H9 (cell line): Measurements from ENCODE around the gene RPS14. TPM values are rescaled to one million over a fixed set of nuclear protein-coding genes. Genes with fewer than 3 reads are reported as not detected.

Source experiments
- DNase-seq: peaks from one replicate; pipeline ENCODE4 v3.0.0-alpha.2; 2017
- H2AFZ ChIP-seq: one replicate; pipeline ENCODE4 v1.6.1; 2013; ENCODE audit warnings: mild to moderate bottlenecking, low read length, control low read depth, moderate library complexity
- H2AK5ac ChIP-seq: 2 replicates; pipeline ENCODE4 v1.6.1; 2013; ENCODE audit warnings: low read length, control low read depth, mixed read lengths; ENCODE audit not compliant: insufficient read length
- H2BK120ac ChIP-seq: one replicate; pipeline ENCODE4 v1.6.1; 2013; ENCODE audit warnings: low read depth, mild to moderate bottlenecking, low read length, control low read depth, inconsistent platforms; ENCODE audit not compliant: poor library complexity, severe bottlenecking
- H2BK12ac ChIP-seq: 2 replicates; pipeline ENCODE4 v1.6.1; 2013; ENCODE audit warnings: low read length, control low read depth, mixed read lengths, low read depth; ENCODE audit not compliant: insufficient read length
- H2BK15ac ChIP-seq: 2 replicates; pipeline ENCODE4 v1.6.1; 2013; ENCODE audit warnings: low read depth, low read length, control low read depth
- H2BK20ac ChIP-seq: one replicate; pipeline ENCODE4 v1.6.1; 2013; ENCODE audit warnings: low read depth, mild to moderate bottlenecking, low read length, control low read depth, inconsistent platforms; ENCODE audit not compliant: poor library complexity, severe bottlenecking
- H2BK5ac ChIP-seq: 2 replicates; pipeline ENCODE4 v1.6.1; 2013; ENCODE audit warnings: low read length, control low read depth, mixed read lengths; ENCODE audit not compliant: insufficient read length
- H3K14ac ChIP-seq: 2 replicates; pipeline ENCODE4 v1.6.1; 2013; ENCODE audit warnings: low read length, control low read depth; ENCODE audit not compliant: insufficient read depth
- H3K18ac ChIP-seq: 2 replicates; pipeline ENCODE4 v1.6.1; 2013; ENCODE audit warnings: low read depth, mild to moderate bottlenecking, mixed read lengths, low read length, control low read depth; ENCODE audit not compliant: insufficient read length
- H3K23ac ChIP-seq: 2 replicates; pipeline ENCODE4 v1.6.1; 2013; ENCODE audit warnings: low read length, control low read depth, mixed read lengths, low read depth; ENCODE audit not compliant: insufficient read length
- H3K23me2 ChIP-seq: 2 replicates; pipeline ENCODE4 v1.6.1; 2013; ENCODE audit warnings: low read depth, mild to moderate bottlenecking, mixed read lengths, low read length, control low read depth; ENCODE audit not compliant: insufficient read length, poor library complexity, severe bottlenecking
- H3K27ac ChIP-seq: 2 replicates; pipeline ENCODE4 v1.5.1; 2013; ENCODE audit warnings: low read length, control low read depth, mixed read lengths, low read depth; ENCODE audit not compliant: insufficient read length
- H3K27me3 ChIP-seq: 2 replicates; pipeline ENCODE4 v1.6.1; 2013; ENCODE audit warnings: low read length, control low read depth, inconsistent platforms; ENCODE audit not compliant: insufficient read depth
- H3K4ac ChIP-seq: 2 replicates; pipeline ENCODE4 v1.6.1; 2013; ENCODE audit warnings: low read depth, mild to moderate bottlenecking, control low read depth, inconsistent platforms, low read length, moderate library complexity
- H3K4me1 ChIP-seq: 2 replicates; pipeline ENCODE4 v1.6.1; 2013; ENCODE audit warnings: low read length, control low read depth, inconsistent platforms; ENCODE audit not compliant: insufficient read depth
- H3K4me2 ChIP-seq: 2 replicates; pipeline ENCODE4 v1.6.1; 2013; ENCODE audit warnings: low read length, control low read depth, mixed read lengths; ENCODE audit not compliant: insufficient read length, insufficient read depth
- H3K56ac ChIP-seq: 2 replicates; pipeline ENCODE4 v1.6.1; 2013; ENCODE audit warnings: low read depth, mild to moderate bottlenecking, mixed read lengths, low read length, control low read depth; ENCODE audit not compliant: insufficient read length
- H3K79me1 ChIP-seq: 2 replicates; pipeline ENCODE4 v1.6.1; 2013; ENCODE audit warnings: low read depth, mild to moderate bottlenecking, moderate library complexity, low read length, control low read depth, inconsistent platforms; ENCODE audit not compliant: insufficient read depth, poor library complexity, severe bottlenecking
- H3K79me2 ChIP-seq: 2 replicates; pipeline ENCODE4 v1.6.1; 2013; ENCODE audit warnings: low read length, control low read depth, inconsistent platforms; ENCODE audit not compliant: insufficient read depth
- H3K9ac ChIP-seq: 2 replicates; pipeline ENCODE4 v1.6.1; 2013; ENCODE audit warnings: low read length, control low read depth, mixed read lengths; ENCODE audit not compliant: insufficient read length; ENCODE audit errors: extremely low read depth
- H3K9me3 ChIP-seq: one replicate; pipeline ENCODE4 v1.6.1; 2013; ENCODE audit warnings: low read depth, low read length, inconsistent platforms; ENCODE audit not compliant: control insufficient read depth
- H3T11ph ChIP-seq: one replicate; pipeline ENCODE4 v1.6.1; 2013; ENCODE audit warnings: mild to moderate bottlenecking, low read length, control low read depth, inconsistent platforms
- H4K20me1 ChIP-seq: one replicate; pipeline ENCODE4 v1.6.1; 2013; ENCODE audit not compliant: control insufficient read depth, insufficient read length, insufficient read depth
- H4K5ac ChIP-seq: 2 replicates; pipeline ENCODE4 v1.6.1; 2013; ENCODE audit warnings: low read depth, mild to moderate bottlenecking, mixed read lengths, low read length, control low read depth; ENCODE audit not compliant: insufficient read length
- H4K8ac ChIP-seq: replicated peaks from 2 replicates; pipeline ENCODE4 v1.6.1; 2013; ENCODE audit warnings: low read length, control low read depth, mixed read lengths, low read depth; ENCODE audit not compliant: insufficient read length
- H4K91ac ChIP-seq: 2 replicates; pipeline ENCODE4 v1.6.1; 2013; ENCODE audit warnings: low read depth, mild to moderate bottlenecking, moderate library complexity, mixed read lengths, low read length, control low read depth; ENCODE audit not compliant: insufficient read length
- H3K27ac Mint-ChIP-seq, 3 experiments: 2 replicates in 2 of 3; 3 replicates in 1 of 3; pipeline ENCODE4 v1.8.0; 2020 to 2021; ENCODE audit warnings: mixed read lengths in 3 of 3, mild to moderate bottlenecking in 1 of 3, moderate library complexity in 1 of 3
- H3K27me3 Mint-ChIP-seq: 2 replicates; pipeline ENCODE4 v1.8.0; 2021; ENCODE audit warnings: low read depth, mild to moderate bottlenecking, moderate library complexity, mixed read lengths
- H3K36me3 Mint-ChIP-seq, 3 experiments: 2 replicates in 2 of 3; 3 replicates in 1 of 3; pipeline ENCODE4 v1.8.0; 2020 to 2021; ENCODE audit warnings: low read depth in 3 of 3, mixed read lengths in 3 of 3; ENCODE audit not compliant: insufficient read depth in 1 of 3
- H3K4me1 Mint-ChIP-seq, 2 experiments: 2 replicates each; pipeline ENCODE4 v1.8.0; 2020; ENCODE audit warnings: mixed read lengths in 2 of 2
- H3K4me3 Mint-ChIP-seq, 2 experiments: 2 replicates in 1 of 2; 3 replicates in 1 of 2; pipeline ENCODE4 v1.8.0; 2020 to 2021; ENCODE audit warnings: mild to moderate bottlenecking in 2 of 2, mixed read lengths in 2 of 2, moderate library complexity in 1 of 2
- H3K9me3 Mint-ChIP-seq, 2 experiments: 2 replicates in 1 of 2; 3 replicates in 1 of 2; pipeline ENCODE4 v1.8.0; 2020; ENCODE audit warnings: mild to moderate bottlenecking in 2 of 2, mixed read lengths in 2 of 2, moderate library complexity in 1 of 2
- WGBS: extraction: QIAGEN DNeasy Blood & Tissue Kit; methylation state at CpG from one replicate; pipeline ENCODE4 v1.1.7; 2013; ENCODE audit warnings: missing lambda C conversion rate, low lambda C conversion rate, mixed read lengths; ENCODE audit not compliant: insufficient read length; ENCODE audit errors: extremely low coverage; 5-methylcytosine and 5-hydroxymethylcytosine counted together
- total RNA-seq: library from RNA; stranded (reverse); gene quantifications from 2 replicates; pipeline ENCODE4 v1.2.1, GENCODE V29; 2021
- TF ChIP-seq, protein P1 (sequence below): fragments of 200-600 bp; sonication (generic); conservative IDR thresholded peaks from 3 replicates; pipeline ENCODE4 v1.8.0; 2021; ENCODE audit warnings: antibody characterized with exemption, mild to moderate bottlenecking

Gene RPS14
- total RNA-seq, 1 experiment from 2014 or later, result 2,533 TPM

DNA sequence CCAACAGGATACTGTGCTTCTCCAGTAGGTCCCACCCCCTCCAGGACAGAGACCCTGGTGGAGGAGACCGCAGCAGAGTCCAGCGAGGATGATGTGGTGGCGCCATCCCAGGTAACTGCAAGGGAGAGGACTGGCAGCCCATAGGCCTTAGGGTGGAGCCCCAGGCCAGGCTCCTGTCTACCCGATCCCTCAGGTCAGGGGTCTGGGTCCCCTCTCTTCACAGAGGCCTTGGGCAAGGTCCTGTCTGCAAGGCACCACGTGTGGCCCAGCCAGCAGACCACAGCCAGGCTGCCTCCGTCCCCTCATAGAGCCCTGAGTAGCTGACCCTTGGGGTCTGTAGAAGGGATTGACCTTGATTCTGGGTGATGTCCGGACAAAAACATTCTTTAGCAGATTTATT is 56.9 kb downstream of the RPS14 start:
- no peak overlapping the region for H2AFZ ChIP-seq
- Mint-ChIP-seq H3K36me3 (peaks cover 52 to 92% (median 78%) of the 10 kb centered on the region in 3 experiments), H3K27me3 (no peaks in the 10 kb centered on the region; the same call in 1 of the 2 replicates), H3K4me3 (no peak overlapping the region), H3K4me1 (no peaks in the 10 kb centered on the region), H3K27ac (no peak overlapping the region), H3K9me3 (no peaks in the 10 kb centered on the region)
- no peaks in the 10 kb centered on the region for H3K27me3 ChIP-seq
- TF ChIP-seq, protein P1, sequence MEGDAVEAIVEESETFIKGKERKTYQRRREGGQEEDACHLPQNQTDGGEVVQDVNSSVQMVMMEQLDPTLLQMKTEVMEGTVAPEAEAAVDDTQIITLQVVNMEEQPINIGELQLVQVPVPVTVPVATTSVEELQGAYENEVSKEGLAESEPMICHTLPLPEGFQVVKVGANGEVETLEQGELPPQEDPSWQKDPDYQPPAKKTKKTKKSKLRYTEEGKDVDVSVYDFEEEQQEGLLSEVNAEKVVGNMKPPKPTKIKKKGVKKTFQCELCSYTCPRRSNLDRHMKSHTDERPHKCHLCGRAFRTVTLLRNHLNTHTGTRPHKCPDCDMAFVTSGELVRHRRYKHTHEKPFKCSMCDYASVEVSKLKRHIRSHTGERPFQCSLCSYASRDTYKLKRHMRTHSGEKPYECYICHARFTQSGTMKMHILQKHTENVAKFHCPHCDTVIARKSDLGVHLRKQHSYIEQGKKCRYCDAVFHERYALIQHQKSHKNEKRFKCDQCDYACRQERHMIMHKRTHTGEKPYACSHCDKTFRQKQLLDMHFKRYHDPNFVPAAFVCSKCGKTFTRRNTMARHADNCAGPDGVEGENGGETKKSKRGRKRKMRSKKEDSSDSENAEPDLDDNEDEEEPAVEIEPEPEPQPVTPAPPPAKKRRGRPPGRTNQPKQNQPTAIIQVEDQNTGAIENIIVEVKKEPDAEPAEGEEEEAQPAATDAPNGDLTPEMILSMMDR, result no peak
- H3K4me2 ChIP-seq, result no peak overlapping the region
- H2AK5ac ChIP-seq, result no peak overlapping the region
- no peak overlapping the region for H2BK120ac ChIP-seq
- H4K91ac ChIP-seq, result no peak overlapping the region
- no peak overlapping the region for H3K18ac ChIP-seq
- H2BK12ac ChIP-seq, result no peak overlapping the region
- no peak overlapping the region for H3K4ac ChIP-seq
- no peak for DNase-seq
- no peak overlapping the region for H4K8ac ChIP-seq
- H3K9ac ChIP-seq, result no peak overlapping the region
- H3K56ac ChIP-seq, result no peak overlapping the region
- no peak overlapping the region for H3K14ac ChIP-seq
- H3K79me2 ChIP-seq, result no peaks in the 10 kb centered on the region
- H4K20me1 ChIP-seq, result no peaks in the 10 kb centered on the region
- H3K4me1 ChIP-seq, result no peaks in the 10 kb centered on the region
- WGBS, result no CpG with 5 or more reads among the region's 7 CpGs
- no peak overlapping the region for H2BK5ac ChIP-seq
- H2BK15ac ChIP-seq, result no peak overlapping the region
- H3K23ac ChIP-seq, result no peak overlapping the region
- H2BK20ac ChIP-seq, result no peak overlapping the region
- H3K79me1 ChIP-seq, result no peaks in the 10 kb centered on the region
- H3K23me2 ChIP-seq, result no peaks in the 10 kb centered on the region
- no peaks in the 10 kb centered on the region for H3K9me3 ChIP-seq
- H4K5ac ChIP-seq, result no peak overlapping the region
- H3T11ph ChIP-seq, result no peak overlapping the region
- H3K27ac ChIP-seq, result no peak overlapping the region

Other genes starting within 250 kb of the RPS14 start
- 0.15 and 0.33 TPM in 2 replicates for gene CAMK2A, start 160.0 kb downstream of the RPS14 start, total RNA-seq
- 1.3 and 1.7 TPM in 2 replicates for gene ARSI, start 146.8 kb downstream of the RPS14 start, total RNA-seq
- gene TCOF1, start 92.0 kb downstream of the RPS14 start, total RNA-seq, result 128 and 133 TPM in 2 replicates
- 19.5 and 19.9 TPM in 2 replicates for gene CD74, start 36.8 kb downstream of the RPS14 start, total RNA-seq
- 59.2 and 65.5 TPM in 2 replicates for gene NDST1, start 58.4 kb upstream of the RPS14 start, total RNA-seq
- 1.7 and 1.9 TPM in 2 replicates for gene SYNPO, start 190.9 kb upstream of the RPS14 start, total RNA-seq
- 15.8 and 18.1 TPM in 2 replicates for gene MYOZ3, start 211.5 kb upstream of the RPS14 start, total RNA-seq